OCI-LY7 (cell line): ENCODE measurements around the gene ANKRD44.

Source experiments
- EZH2phosphoT487 ChIP-seq: fragments of 200-600 bp; sonication (generic); IDR thresholded peaks from 2 replicates; pipeline ENCODE4 v1.6.1; 2018; ENCODE audit warnings: low read depth, borderline replicate concordance, mild to moderate bottlenecking, mixed run types, antibody characterized with exemption, low read length, moderate library complexity, mixed read lengths
- TF ChIP-seq, protein P1 (sequence below): fragments of 200-600 bp; sonication (generic); conservative IDR thresholded peaks from 2 replicates; pipeline ENCODE4 v1.5.1; 2014; ENCODE audit warnings: mild to moderate bottlenecking, antibody characterized with exemption, low read length, moderate library complexity, mixed read lengths

DNA sequence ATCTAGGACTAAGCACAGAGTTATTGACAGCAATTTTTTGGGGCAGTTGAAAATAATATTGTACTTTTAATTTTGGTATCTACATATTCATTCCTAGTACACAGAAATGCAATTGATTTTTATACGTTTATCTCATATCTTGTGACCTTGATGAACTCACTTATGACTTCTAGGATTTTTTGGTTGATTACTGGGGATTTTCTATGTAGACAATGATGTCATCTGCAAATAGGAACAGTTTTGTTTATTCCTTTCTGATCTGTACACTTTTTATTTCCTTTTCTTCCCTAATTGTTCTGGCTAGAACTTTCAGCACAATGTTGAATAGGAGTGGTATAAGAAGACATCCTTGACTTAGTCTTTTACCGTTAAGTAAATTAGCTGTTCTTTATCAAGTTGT, 240.6 kb downstream of the ANKRD44 start:
- TF ChIP-seq, protein P1, sequence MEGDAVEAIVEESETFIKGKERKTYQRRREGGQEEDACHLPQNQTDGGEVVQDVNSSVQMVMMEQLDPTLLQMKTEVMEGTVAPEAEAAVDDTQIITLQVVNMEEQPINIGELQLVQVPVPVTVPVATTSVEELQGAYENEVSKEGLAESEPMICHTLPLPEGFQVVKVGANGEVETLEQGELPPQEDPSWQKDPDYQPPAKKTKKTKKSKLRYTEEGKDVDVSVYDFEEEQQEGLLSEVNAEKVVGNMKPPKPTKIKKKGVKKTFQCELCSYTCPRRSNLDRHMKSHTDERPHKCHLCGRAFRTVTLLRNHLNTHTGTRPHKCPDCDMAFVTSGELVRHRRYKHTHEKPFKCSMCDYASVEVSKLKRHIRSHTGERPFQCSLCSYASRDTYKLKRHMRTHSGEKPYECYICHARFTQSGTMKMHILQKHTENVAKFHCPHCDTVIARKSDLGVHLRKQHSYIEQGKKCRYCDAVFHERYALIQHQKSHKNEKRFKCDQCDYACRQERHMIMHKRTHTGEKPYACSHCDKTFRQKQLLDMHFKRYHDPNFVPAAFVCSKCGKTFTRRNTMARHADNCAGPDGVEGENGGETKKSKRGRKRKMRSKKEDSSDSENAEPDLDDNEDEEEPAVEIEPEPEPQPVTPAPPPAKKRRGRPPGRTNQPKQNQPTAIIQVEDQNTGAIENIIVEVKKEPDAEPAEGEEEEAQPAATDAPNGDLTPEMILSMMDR: no peak
- no peak for TF ChIP-seq EZH2phosphoT487
